ENCODE measurements around the gene CLCN4. TPM values are rescaled to one million over a fixed set of nuclear protein-coding genes. Genes with fewer than 3 reads are reported as not detected.

The CLCN4 gene
- total and polyA plus RNA-seq, 12 donors, result 1.2 to 13.9 (median 4.1) TPM

DNA sequence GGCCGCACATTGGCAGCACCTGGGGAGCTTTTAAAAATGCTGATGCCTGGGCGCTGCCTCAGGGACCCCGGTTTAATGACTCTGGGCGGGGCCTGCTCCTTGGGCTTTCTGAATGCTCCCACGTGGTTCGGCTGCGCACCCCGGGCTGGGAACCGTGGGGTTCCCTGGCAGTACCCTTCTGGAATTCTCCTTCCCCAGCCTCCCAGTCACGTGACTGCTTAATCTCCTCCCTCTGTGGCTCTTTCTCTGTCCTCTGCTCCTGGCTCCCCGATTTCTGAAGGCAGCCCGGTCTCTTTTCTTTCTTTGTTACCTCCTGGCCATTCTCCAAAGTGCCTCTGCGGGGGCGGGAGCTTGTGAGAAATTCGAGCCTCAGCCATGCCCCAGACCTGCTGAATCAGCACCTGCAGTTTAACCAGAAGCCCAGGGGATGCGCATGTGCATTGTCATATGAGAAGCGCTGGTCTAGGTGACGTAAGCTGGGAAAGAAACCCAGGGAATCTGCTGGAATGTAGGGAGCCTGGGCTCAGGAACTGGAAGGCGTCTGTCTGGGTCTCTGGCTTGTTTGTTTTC lies 16.6 kb downstream of the CLCN4 start:
- peak in 6 of 7 donors; percentile 33 to 73 (median 54) for DNase-seq

DNA sequence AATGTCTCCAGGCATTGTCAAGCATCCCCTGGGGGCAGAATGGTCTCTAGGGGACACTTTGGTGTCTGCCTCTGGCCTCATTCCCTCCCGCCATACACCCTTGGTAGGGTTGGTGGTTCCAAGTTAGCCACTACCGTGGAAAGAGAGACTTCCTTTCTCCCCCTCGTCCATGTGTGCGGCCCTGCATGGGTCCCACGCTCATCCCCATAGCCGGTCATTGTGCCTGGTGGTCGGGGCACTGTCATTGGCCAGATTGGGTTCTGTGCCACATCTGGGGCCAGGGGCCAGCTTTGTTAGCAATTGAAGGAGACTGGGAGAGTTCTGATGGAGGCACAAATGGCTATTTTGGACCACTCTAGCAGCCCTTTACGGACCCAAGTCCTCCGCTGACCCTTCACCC lies 17.3 kb downstream of the CLCN4 start:
- no peaks in the 10 kb centered on the region for H3K36me3 ChIP-seq (replicated peaks in 1 of 2)
- 74 to 95% (median 86%) methylated on average over 9 of the region's 9 CpGs; no CpG with 5 or more reads in 1 of the 4 donors for WGBS, 4 donors
- H3K4me3 ChIP-seq, result no peak overlapping the region
- DNase-seq, result no peak
- H3K9me3 ChIP-seq (replicated peaks in 1 of 3), result no peaks in the 10 kb centered on the region
- peak overlapping the region in 1 of 5 donors; percentile 30 for H3K27ac ChIP-seq
- TF ChIP-seq, protein P1, sequence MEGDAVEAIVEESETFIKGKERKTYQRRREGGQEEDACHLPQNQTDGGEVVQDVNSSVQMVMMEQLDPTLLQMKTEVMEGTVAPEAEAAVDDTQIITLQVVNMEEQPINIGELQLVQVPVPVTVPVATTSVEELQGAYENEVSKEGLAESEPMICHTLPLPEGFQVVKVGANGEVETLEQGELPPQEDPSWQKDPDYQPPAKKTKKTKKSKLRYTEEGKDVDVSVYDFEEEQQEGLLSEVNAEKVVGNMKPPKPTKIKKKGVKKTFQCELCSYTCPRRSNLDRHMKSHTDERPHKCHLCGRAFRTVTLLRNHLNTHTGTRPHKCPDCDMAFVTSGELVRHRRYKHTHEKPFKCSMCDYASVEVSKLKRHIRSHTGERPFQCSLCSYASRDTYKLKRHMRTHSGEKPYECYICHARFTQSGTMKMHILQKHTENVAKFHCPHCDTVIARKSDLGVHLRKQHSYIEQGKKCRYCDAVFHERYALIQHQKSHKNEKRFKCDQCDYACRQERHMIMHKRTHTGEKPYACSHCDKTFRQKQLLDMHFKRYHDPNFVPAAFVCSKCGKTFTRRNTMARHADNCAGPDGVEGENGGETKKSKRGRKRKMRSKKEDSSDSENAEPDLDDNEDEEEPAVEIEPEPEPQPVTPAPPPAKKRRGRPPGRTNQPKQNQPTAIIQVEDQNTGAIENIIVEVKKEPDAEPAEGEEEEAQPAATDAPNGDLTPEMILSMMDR (IDR thresholded peaks at IDR 0.05), result no peak
- TF ChIP-seq POLR2A (IDR thresholded peaks at IDR 0.05), result no peak
- peaks cover 5 to 16% of the 10 kb centered on the region in 2 donors for H3K4me1 ChIP-seq (replicated peaks in 1 of 2)
- intact Hi-C loops (cut with DNase I), result no loop called here
- H3K27me3 ChIP-seq, result peaks cover 5% of the 10 kb centered on the region

More for the DNA sequence above, 16.6 kb downstream of the CLCN4 start:
- Histone ChIP-seq H3K9me3 (replicated peaks in 1 of 3) (no peaks in the 10 kb centered on the region), H3K27me3 (peaks cover 5% of the 10 kb centered on the region), H3K36me3 (replicated peaks in 1 of 2) (no peaks in the 10 kb centered on the region), H3K27ac (no peak overlapping the region), H3K4me1 (replicated peaks in 1 of 2) (peaks cover 5 to 16% of the 10 kb centered on the region in 2 donors), H3K4me3 (peak overlapping the region in 1 of 4 donors; percentile 15)
- 39 to 67% (median 59%) methylated on average over 12 to 19 of the region's 19 CpGs for WGBS, 4 donors
- no peak for TF ChIP-seq POLR2A (IDR thresholded peaks at IDR 0.05)
- TF ChIP-seq, protein P1 (IDR thresholded peaks at IDR 0.05), result no peak
- intact Hi-C loops (cut with DNase I), result no loop called here

DNA sequence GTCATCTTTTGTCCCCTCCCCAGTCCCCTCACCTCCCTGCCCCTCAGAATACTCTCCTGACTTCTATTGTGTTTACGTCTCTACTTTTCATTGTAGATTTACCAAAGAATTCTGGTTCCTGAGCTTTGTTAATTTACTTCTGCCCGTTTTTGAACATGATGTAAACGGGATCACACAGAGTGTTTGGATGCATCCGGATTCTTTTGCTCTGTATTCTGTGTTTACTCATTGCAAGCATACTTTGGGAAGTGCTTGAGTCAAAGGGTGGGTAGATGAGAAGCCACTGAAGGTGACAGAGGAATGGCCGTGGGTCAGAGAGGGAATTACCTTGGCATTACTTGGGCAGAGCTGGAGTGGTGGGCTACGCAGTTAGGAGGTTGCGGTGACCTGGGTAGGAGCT lies 18.0 kb downstream of the CLCN4 start:
- Histone ChIP-seq H3K27ac (peak overlapping the region in 2 of 5 donors; percentile 27 to 44), H3K4me3 (no peak overlapping the region), H3K36me3 (replicated peaks in 1 of 2) (no peaks in the 10 kb centered on the region), H3K4me1 (replicated peaks in 1 of 2) (peaks cover 5 to 16% of the 10 kb centered on the region in 2 donors), H3K9me3 (replicated peaks in 1 of 3) (no peaks in the 10 kb centered on the region), H3K27me3 (peaks cover 5% of the 10 kb centered on the region)
- intact Hi-C loops (cut with DNase I), result no loop called here
- TF ChIP-seq, protein P1 (IDR thresholded peaks at IDR 0.05), result no peak
- TF ChIP-seq POLR2A (IDR thresholded peaks at IDR 0.05), result no peak
- DNase-seq, result no peak
- 59 to 79% (median 73%) methylated on average over 7 of the region's 7 CpGs for WGBS, 4 donors

DNA sequence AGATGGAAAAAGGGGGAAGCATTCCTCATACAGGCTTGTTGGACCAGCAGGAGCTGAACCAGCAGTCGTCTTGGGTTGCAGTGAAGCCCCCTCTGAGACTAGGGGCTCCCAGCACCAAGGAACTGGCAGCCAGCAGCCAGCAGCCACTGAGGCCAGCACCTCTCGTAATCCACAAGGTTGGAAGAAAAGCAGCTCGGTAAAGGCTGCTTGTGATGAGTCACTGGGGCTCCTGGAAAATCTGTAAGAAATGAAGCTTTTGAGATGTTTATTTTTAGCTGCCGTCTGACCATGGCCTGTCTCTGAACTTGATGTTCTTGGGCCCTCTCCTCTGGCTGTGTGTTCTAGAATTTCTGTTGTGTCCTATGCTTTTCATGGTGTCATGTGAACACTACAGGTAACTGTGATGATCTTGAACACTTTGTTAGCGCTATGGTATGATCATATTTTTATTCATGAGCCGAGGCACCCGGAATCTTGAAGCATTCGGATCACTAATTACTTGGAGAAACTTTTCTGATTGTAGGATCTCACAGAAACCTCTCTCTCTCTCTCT lies 18.6 kb downstream of the CLCN4 start:
- peaks cover 5 to 16% of the 10 kb centered on the region in 2 donors for H3K4me1 ChIP-seq (replicated peaks in 1 of 2)
- TF ChIP-seq, protein P1 (IDR thresholded peaks at IDR 0.05), result no peak
- no peak for TF ChIP-seq POLR2A (IDR thresholded peaks at IDR 0.05)
- WGBS, 4 donors, result 42 to 60% (median 47%) methylated on average over 5 to 8 of the region's 8 CpGs
- H3K9me3 ChIP-seq (replicated peaks in 1 of 3), result no peaks in the 10 kb centered on the region
- H3K27ac ChIP-seq, result peak overlapping the region in 3 of 5 donors; percentile 1 to 44 (median 27)
- H3K36me3 ChIP-seq (replicated peaks in 1 of 2), result no peaks in the 10 kb centered on the region
- peaks cover 5% of the 10 kb centered on the region for H3K27me3 ChIP-seq
- H3K4me3 ChIP-seq, result no peak overlapping the region
- intact Hi-C loops (cut with DNase I), result no loop called here
- DNase-seq, result peak; percentile 35 to 66 (median 59)

Measured in adrenal gland (tissue), 12 donors.